BE2C (cell line): ENCODE measurements around the gene STIP1.

Experiments
- DNase-seq: peaks from one replicate; pipeline ENCODE4 v3.0.0-alpha.2; 2020
- H3K27me3 ChIP-seq: fragments of 250-450 bp; sonication (Bioruptor Pico); 2 replicates; pipeline ENCODE4 v1.5.1; 2020; ENCODE audit warnings: mild to moderate bottlenecking
- H3K36me3 ChIP-seq: fragments of 250-450 bp; sonication (Bioruptor Pico); 2 replicates; pipeline ENCODE4 v1.5.1; 2020; ENCODE audit warnings: mild to moderate bottlenecking
- H3K4me1 ChIP-seq: fragments of 250-450 bp; sonication (Bioruptor Pico); 2 replicates; pipeline ENCODE4 v1.5.1; 2020
- H3K4me3 ChIP-seq: 2 replicates; pipeline ENCODE4 v1.5.1; 2011; ENCODE audit warnings: low read depth, low read length
- H3K9me3 ChIP-seq: fragments of 250-450 bp; sonication (Bioruptor Pico); 2 replicates; pipeline ENCODE4 v1.5.1; 2020
- CTCF ChIP-seq: IDR thresholded peaks from 2 replicates; pipeline ENCODE4 v1.5.1; 2012; ENCODE audit warnings: mild to moderate bottlenecking, low read depth, low read length

The STIP1 gene

GRCh38 chr11:64251016-64251752, 65.2 kb downstream of the STIP1 start, which contains the start of gene PLCB3:
Gene PLCB3 (plus strand): TSS chr11:64251530. CDS start chr11:64251650, 120 bp downstream.
- peak; percentile 55 for DNase-seq
- H3K27me3 ChIP-seq: no peaks in the 10 kb centered on the region

GRCh38 chr11:64251753-64252002, 65.7 kb downstream of the STIP1 start:
- no peak for DNase-seq
- TF ChIP-seq CTCF: no peak
- Histone ChIP-seq H3K4me1 (no peaks in the 10 kb centered on the region; the same call in 1 of the 2 replicates), H3K9me3 (no peaks in the 10 kb centered on the region), H3K36me3 (no peaks in the 10 kb centered on the region), H3K4me3 (peak overlapping the region; percentile 70), H3K27me3 (no peaks in the 10 kb centered on the region)

More at GRCh38 chr11:64251016-64251752, 65.2 kb downstream of the STIP1 start, which contains the start of gene PLCB3:
- H3K9me3 ChIP-seq: no peaks in the 10 kb centered on the region
- no peaks in the 10 kb centered on the region; the same call in 1 of the 2 replicates for H3K4me1 ChIP-seq
- H3K36me3 ChIP-seq: no peaks in the 10 kb centered on the region
- TF ChIP-seq CTCF: peak; percentile 32; the same call in 1 of the 2 replicates
- H3K4me3 ChIP-seq: peak within 1 kb of the TSS; percentile 70

- no peaks in the 10 kb centered on the region for H3K27me3 ChIP-seq
- no peak for DNase-seq
- peak overlapping the region; percentile 70 for H3K4me3 ChIP-seq
- H3K36me3 ChIP-seq: no peaks in the 10 kb centered on the region
- H3K9me3 ChIP-seq: no peaks in the 10 kb centered on the region
- no peaks in the 10 kb centered on the region; the same call in 1 of the 2 replicates for H3K4me1 ChIP-seq
- TF ChIP-seq CTCF: peak; percentile 20
Measured at GRCh38 chr11:64252003-64252872, 66.3 kb downstream of the STIP1 start.

GRCh38 chr11:64253043-64253442, 67.1 kb downstream of the STIP1 start:
- H3K4me1 ChIP-seq: no peaks in the 10 kb centered on the region
- no peak for TF ChIP-seq CTCF
- H3K27me3 ChIP-seq: no peaks in the 10 kb centered on the region
- no peaks in the 10 kb centered on the region for H3K36me3 ChIP-seq
- no peak overlapping the region for H3K4me3 ChIP-seq
- H3K9me3 ChIP-seq: no peaks in the 10 kb centered on the region
- no peak for DNase-seq

GRCh38 chr11:64253481-64253880, 67.5 kb downstream of the STIP1 start:
- Histone ChIP-seq H3K4me3 (no peak overlapping the region), H3K4me1 (no peaks in the 10 kb centered on the region), H3K27me3 (no peaks in the 10 kb centered on the region), H3K9me3 (no peaks in the 10 kb centered on the region), H3K36me3 (peaks cover 2% of the 10 kb centered on the region; the same call in 1 of the 2 replicates)
- no peak for TF ChIP-seq CTCF
- DNase-seq: no peak
